ENCODE data around the gene NCOA5. TPM values are rescaled to one million over a fixed set of nuclear protein-coding genes. Genes with fewer than 3 reads are reported as not detected.

The NCOA5 gene
- total RNA-seq, 1 donor from 2014 or later = 58.7 TPM

GRCh38 chr20:46062151-46062550, 27.6 kb downstream of the NCOA5 start:
- no peaks in the 10 kb centered on the region for H3K9me3 Mint-ChIP-seq (ENCODE audit: low read depth)
- no peak overlapping the region for H3K27ac Mint-ChIP-seq
- peaks cover 29% of the 10 kb centered on the region for H3K27me3 Mint-ChIP-seq
- H3K4me1 Mint-ChIP-seq (ENCODE audit: low read depth) = peaks cover 1% of the 10 kb centered on the region
- no peak overlapping the region for H3K4me3 Mint-ChIP-seq (ENCODE audit: low read depth)
- TF ChIP-seq CTCF (IDR thresholded peaks at IDR 0.05; ENCODE audit: unreplicated experiment) = no peak
- DNase-seq (ENCODE audit: low spot score, unreplicated experiment) = no peak
- H3K36me3 Mint-ChIP-seq (ENCODE audit: insufficient read depth) = peaks cover 47% of the 10 kb centered on the region

GRCh38 chr20:46060975-46061374, 28.8 kb downstream of the NCOA5 start:
- H3K27me3 Mint-ChIP-seq = peaks cover 38% of the 10 kb centered on the region
- H3K36me3 Mint-ChIP-seq (ENCODE audit: insufficient read depth) = peaks cover 46% of the 10 kb centered on the region
- no peak overlapping the region for H3K27ac Mint-ChIP-seq
- H3K9me3 Mint-ChIP-seq (ENCODE audit: low read depth) = no peaks in the 10 kb centered on the region
- DNase-seq (ENCODE audit: low spot score, unreplicated experiment) = no peak
- peaks cover 1% of the 10 kb centered on the region for H3K4me1 Mint-ChIP-seq (ENCODE audit: low read depth)
- no peak overlapping the region for H3K4me3 Mint-ChIP-seq (ENCODE audit: low read depth)
- no peak for TF ChIP-seq CTCF (IDR thresholded peaks at IDR 0.05; ENCODE audit: unreplicated experiment)

GRCh38 chr20:46060301-46060881, 29.4 kb downstream of the NCOA5 start:
- TF ChIP-seq CTCF (IDR thresholded peaks at IDR 0.05; ENCODE audit: unreplicated experiment) = no peak
- DNase-seq (ENCODE audit: low spot score, unreplicated experiment) = no peak
- Mint-ChIP-seq H3K27ac (no peak overlapping the region), H3K27me3 (peaks cover 44% of the 10 kb centered on the region), H3K4me3 (ENCODE audit: low read depth) (no peak overlapping the region), H3K36me3 (ENCODE audit: insufficient read depth) (peaks cover 43% of the 10 kb centered on the region), H3K4me1 (ENCODE audit: low read depth) (peaks cover 1% of the 10 kb centered on the region), H3K9me3 (ENCODE audit: low read depth) (no peaks in the 10 kb centered on the region)

GRCh38 chr20:46058599-46059281, 31.0 kb downstream of the NCOA5 start:
- Mint-ChIP-seq H3K27me3 (peaks cover 54% of the 10 kb centered on the region), H3K4me3 (ENCODE audit: low read depth) (no peak overlapping the region), H3K27ac (no peak overlapping the region)

More at GRCh38 chr20:46058599-46059281, 31.0 kb downstream of the NCOA5 start:
- TF ChIP-seq CTCF (IDR thresholded peaks at IDR 0.05; ENCODE audit: unreplicated experiment) = no peak
- H3K4me1 Mint-ChIP-seq (ENCODE audit: low read depth) = peaks cover 1% of the 10 kb centered on the region
- H3K9me3 Mint-ChIP-seq (ENCODE audit: low read depth) = no peaks in the 10 kb centered on the region
- H3K36me3 Mint-ChIP-seq (ENCODE audit: insufficient read depth) = peaks cover 36% of the 10 kb centered on the region
- no peak for DNase-seq (ENCODE audit: low spot score, unreplicated experiment)

Data from progenitor cell of endocrine pancreas (in vitro differentiated cells).